NCI-H1436 (cell line): Measurements from ENCODE around the gene GNA15.
A peak's percentile ranks its signal among the peaks of the same experiment; 100 is the strongest.

Source experiments
- DNase-seq: peaks from one replicate; lab custom pipeline; 2025; lab: John Stamatoyannopoulos, UW

Gene GNA15

GRCh38 chr19:3106509-3107141 is 29.2 kb upstream of the GNA15 start:
- DNase-seq = no peak

GRCh38 chr19:3107658-3108057 is 28.2 kb upstream of the GNA15 start:
- DNase-seq = no peak

- DNase-seq = peak; percentile 44
Observed at GRCh38 chr19:3108775-3109174, 27.1 kb upstream of the GNA15 start.

GRCh38 chr19:3109491-3109890 is 26.3 kb upstream of the GNA15 start:
- no peak for DNase-seq

- no peak for DNase-seq
Observed at GRCh38 chr19:3110126-3110825, 25.6 kb upstream of the GNA15 start.

- DNase-seq = no peak
Observed at GRCh38 chr19:3111586-3112247, 24.1 kb upstream of the GNA15 start.

- no peak for DNase-seq
Observed at GRCh38 chr19:3112375-3113099, 23.3 kb upstream of the GNA15 start.

- no peak for DNase-seq
Observed at GRCh38 chr19:3113100-3114017, 22.5 kb upstream of the GNA15 start.

- DNase-seq = no peak
Observed at GRCh38 chr19:3114018-3114726, 21.7 kb upstream of the GNA15 start.

GRCh38 chr19:3114811-3115210 is 21.0 kb upstream of the GNA15 start:
- DNase-seq = no peak

- DNase-seq = no peak
Observed at GRCh38 chr19:3115411-3115810, 20.4 kb upstream of the GNA15 start.

- DNase-seq = no peak
Observed at GRCh38 chr19:3115916-3116602, 19.8 kb upstream of the GNA15 start.

GRCh38 chr19:3116621-3117020 is 19.2 kb upstream of the GNA15 start:
- no peak for DNase-seq

GRCh38 chr19:3117716-3118115 is 18.1 kb upstream of the GNA15 start:
- DNase-seq = no peak

- DNase-seq = no peak
Observed at GRCh38 chr19:3118232-3119070, 17.4 kb upstream of the GNA15 start.

- DNase-seq = no peak
Observed at GRCh38 chr19:3119071-3119595, 16.7 kb upstream of the GNA15 start.

GRCh38 chr19:3119693-3120380 is 16.0 kb upstream of the GNA15 start:
- DNase-seq = no peak

- DNase-seq = no peak
Observed at GRCh38 chr19:3120611-3121276, 15.1 kb upstream of the GNA15 start.
